Measurements from ENCODE around the gene RAB4A. TPM values are rescaled to one million over a fixed set of nuclear protein-coding genes. Genes with fewer than 3 reads are reported as not detected.

Gene RAB4A
- total and polyA plus RNA-seq, 4 donors = 20.2 to 54.4 (median 26.5) TPM

DNA sequence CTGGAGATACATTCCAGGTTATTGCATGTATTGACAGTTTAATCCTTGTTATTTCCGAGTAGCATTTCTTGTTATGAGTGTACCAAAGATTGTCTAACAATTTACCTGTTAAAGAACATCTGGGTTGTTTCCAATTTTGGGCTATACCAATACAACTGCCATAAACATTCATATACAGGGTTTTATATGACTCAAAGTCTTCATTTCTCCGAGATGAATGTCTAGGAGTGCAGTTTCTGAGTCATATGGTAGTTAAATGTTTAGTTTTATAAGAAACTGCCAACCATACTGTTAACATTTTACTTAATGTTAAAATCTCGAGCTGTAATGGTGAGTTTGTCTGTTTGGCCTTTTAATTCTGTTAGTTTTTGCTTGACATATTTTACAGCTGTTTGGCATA is 10.0 kb downstream of the RAB4A start:
- ATAC-seq (ENCODE audit: insufficient read depth, low FRiP score) (no peak), DNase-seq (no peak)
- TF ChIP-seq, protein P1, sequence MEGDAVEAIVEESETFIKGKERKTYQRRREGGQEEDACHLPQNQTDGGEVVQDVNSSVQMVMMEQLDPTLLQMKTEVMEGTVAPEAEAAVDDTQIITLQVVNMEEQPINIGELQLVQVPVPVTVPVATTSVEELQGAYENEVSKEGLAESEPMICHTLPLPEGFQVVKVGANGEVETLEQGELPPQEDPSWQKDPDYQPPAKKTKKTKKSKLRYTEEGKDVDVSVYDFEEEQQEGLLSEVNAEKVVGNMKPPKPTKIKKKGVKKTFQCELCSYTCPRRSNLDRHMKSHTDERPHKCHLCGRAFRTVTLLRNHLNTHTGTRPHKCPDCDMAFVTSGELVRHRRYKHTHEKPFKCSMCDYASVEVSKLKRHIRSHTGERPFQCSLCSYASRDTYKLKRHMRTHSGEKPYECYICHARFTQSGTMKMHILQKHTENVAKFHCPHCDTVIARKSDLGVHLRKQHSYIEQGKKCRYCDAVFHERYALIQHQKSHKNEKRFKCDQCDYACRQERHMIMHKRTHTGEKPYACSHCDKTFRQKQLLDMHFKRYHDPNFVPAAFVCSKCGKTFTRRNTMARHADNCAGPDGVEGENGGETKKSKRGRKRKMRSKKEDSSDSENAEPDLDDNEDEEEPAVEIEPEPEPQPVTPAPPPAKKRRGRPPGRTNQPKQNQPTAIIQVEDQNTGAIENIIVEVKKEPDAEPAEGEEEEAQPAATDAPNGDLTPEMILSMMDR (IDR thresholded peaks at IDR 0.05; ENCODE audit: control extremely low read depth, extremely low read depth) = no peak
- H3K4me3 ChIP-seq = no peak overlapping the region
- peaks cover 0 to 4% (median 3%) of the 10 kb centered on the region in 4 donors for H3K36me3 ChIP-seq (ENCODE audit: control insufficient read depth in 4 of 4, insufficient read depth in 4 of 4, low read length in 4 of 4)
- H3K9me3 ChIP-seq (ENCODE audit: control insufficient read depth in 4 of 4, insufficient read depth in 3 of 4, low read length in 3 of 4) = no peaks in the 10 kb centered on the region
- H3K27me3 ChIP-seq (ENCODE audit: control insufficient read depth in 3 of 3, insufficient read depth in 3 of 3, low read length in 2 of 3) = no peaks in the 10 kb centered on the region
- H3K27ac ChIP-seq (ENCODE audit: low read depth in 1 of 2, low read length in 1 of 2) = no peak overlapping the region
- 90 to 93% methylated on average over 3 of the region's 3 CpGs for WGBS, 2 donors
- peaks cover 0 to 13% (median 0%) of the 10 kb centered on the region in 5 donors for H3K4me1 ChIP-seq (ENCODE audit: control insufficient read depth in 5 of 5, insufficient read depth in 5 of 5, low read length in 5 of 5)
- H3K9ac ChIP-seq (ENCODE audit: insufficient read depth in 1 of 2, low read length in 2 of 2) = no peak overlapping the region

DNA sequence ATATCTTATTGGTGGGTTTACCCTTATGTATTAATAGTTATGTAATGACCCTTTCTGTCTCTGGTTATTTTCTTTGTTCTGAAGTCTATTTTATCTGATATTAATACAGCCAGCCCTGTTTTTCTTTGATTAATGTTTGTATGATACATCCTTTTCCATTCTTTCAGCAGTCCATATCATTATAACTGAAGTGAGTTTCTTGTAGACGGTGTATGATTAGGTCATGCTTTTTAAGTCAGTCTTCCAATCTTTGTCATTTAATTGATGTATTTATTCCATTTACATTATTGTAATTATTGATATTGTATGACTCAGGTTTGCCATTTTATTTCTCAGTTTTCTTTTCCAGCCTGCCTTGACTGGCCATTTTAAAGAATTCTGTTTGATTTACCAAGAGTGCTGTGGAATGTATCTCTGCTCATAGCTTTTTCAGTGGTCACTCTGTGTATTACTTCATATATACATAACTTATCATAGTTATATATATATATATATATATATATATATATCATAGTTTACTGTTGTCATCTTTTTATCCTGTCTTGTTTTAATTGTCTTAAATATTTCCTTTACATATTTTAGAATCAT is 10.5 kb downstream of the RAB4A start:
- WGBS, 2 donors = 86 to 97% methylated on average over 1 of the region's 1 CpG
- DNase-seq (no peak), ATAC-seq (ENCODE audit: insufficient read depth, low FRiP score) (no peak)
- Histone ChIP-seq H3K9ac (ENCODE audit: insufficient read depth in 1 of 2, low read length in 2 of 2) (no peak overlapping the region), H3K36me3 (ENCODE audit: control insufficient read depth in 4 of 4, insufficient read depth in 4 of 4, low read length in 4 of 4) (peaks cover 0 to 4% (median 3%) of the 10 kb centered on the region in 4 donors), H3K27ac (ENCODE audit: low read depth in 1 of 2, low read length in 1 of 2) (no peak overlapping the region), H3K4me3 (no peak overlapping the region), H3K4me1 (ENCODE audit: control insufficient read depth in 5 of 5, insufficient read depth in 5 of 5, low read length in 5 of 5) (peaks cover 0 to 9% (median 3%) of the 10 kb centered on the region in 5 donors), H3K27me3 (ENCODE audit: control insufficient read depth in 3 of 3, insufficient read depth in 3 of 3, low read length in 2 of 3) (no peaks in the 10 kb centered on the region), H3K9me3 (ENCODE audit: control insufficient read depth in 4 of 4, insufficient read depth in 3 of 4, low read length in 3 of 4) (no peaks in the 10 kb centered on the region)
- TF ChIP-seq, protein P1 (IDR thresholded peaks at IDR 0.05; ENCODE audit: control extremely low read depth, extremely low read depth) = no peak

DNA sequence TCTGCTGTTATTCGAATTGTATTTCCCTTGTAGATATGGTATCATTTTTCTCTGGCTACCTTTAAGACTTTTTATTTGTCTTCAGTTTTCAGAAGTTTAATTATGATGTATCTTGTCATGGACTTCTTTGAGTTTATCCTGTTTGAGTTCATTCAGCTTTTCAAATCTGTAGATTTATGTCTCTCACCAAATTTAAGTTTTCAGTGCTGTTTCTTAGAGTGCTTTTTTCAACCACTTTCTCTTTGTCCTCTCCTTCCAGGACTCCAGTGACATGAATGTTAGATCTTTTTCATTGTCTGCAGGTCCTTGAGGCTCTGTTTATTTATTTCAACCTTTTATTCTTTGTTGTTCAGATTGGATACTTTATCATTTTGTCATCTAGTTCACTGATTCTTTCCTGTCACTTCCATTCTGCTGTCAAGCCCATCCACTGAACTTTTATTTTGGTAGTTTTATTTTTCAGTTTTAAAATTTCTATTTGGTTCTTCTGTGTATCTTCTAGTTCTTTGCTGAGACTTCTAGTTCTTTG is 11.4 kb downstream of the RAB4A start:
- 86 to 88% methylated on average over 1 of the region's 1 CpG for WGBS, 2 donors
- Histone ChIP-seq H3K9ac (ENCODE audit: insufficient read depth in 1 of 2, low read length in 2 of 2) (no peak overlapping the region), H3K27ac (ENCODE audit: low read depth in 1 of 2, low read length in 1 of 2) (no peak overlapping the region), H3K27me3 (ENCODE audit: control insufficient read depth in 3 of 3, insufficient read depth in 3 of 3, low read length in 2 of 3) (no peaks in the 10 kb centered on the region), H3K4me3 (no peak overlapping the region), H3K4me1 (ENCODE audit: control insufficient read depth in 5 of 5, insufficient read depth in 5 of 5, low read length in 5 of 5) (peaks cover 0 to 14% (median 0%) of the 10 kb centered on the region in 5 donors), H3K36me3 (ENCODE audit: control insufficient read depth in 4 of 4, insufficient read depth in 4 of 4, low read length in 4 of 4) (peaks cover 0 to 4% (median 2%) of the 10 kb centered on the region in 4 donors), H3K9me3 (ENCODE audit: control insufficient read depth in 4 of 4, insufficient read depth in 3 of 4, low read length in 3 of 4) (no peaks in the 10 kb centered on the region)
- ATAC-seq (ENCODE audit: insufficient read depth, low FRiP score) (no peak), DNase-seq (no peak)
- TF ChIP-seq, protein P1 (IDR thresholded peaks at IDR 0.05; ENCODE audit: control extremely low read depth, extremely low read depth) = no peak

Data from lung (tissue), 12 donors.